ENCODE measurements around the gene SPAG16.

- TF ChIP-seq CTCF (IDR thresholded peaks at IDR 0.05; ENCODE audit: low read depth, low read length) (no peak), EZH2phosphoT487 (IDR thresholded peaks at IDR 0.05; ENCODE audit: low read depth) (no peak)
These were observed 136.6 kb downstream of the SPAG16 start for GRCh38 chr2:213420828-213421385.
